ENCODE results near the gene MRPL24. TPM values are rescaled to one million over a fixed set of nuclear protein-coding genes. Genes with fewer than 3 reads are reported as not detected.

Gene MRPL24
- total and polyA plus RNA-seq, 8 donors, result 42.8 to 62.2 (median 55.4) TPM

DNA sequence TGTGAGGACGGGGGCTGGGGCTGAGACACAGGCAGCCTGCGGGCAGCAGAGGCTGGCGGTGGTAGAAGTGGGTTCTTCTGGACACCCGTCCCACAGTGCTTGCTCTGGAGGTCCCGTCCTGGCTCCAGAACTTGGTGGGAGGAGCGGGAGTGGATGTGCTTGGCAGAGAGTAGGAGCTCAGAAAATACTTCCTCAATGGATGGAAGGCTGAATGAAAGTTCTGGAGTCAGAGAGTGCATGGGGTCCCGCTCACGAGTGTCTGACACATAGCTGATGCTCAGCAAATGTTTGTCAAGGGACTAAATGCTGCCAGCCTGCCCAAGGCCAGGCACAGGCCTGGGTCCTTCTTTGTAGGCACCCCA is 50.2 kb downstream of the MRPL24 start:
- intact Hi-C loops (cut with DNase I), result no loop called here
- Histone ChIP-seq H3K27me3 (peaks cover 0 to 93% of the 10 kb centered on the region in 2 donors), H3K4me1 (peaks cover 12 to 22% of the 10 kb centered on the region in 2 donors), H3K4me3 (no peak overlapping the region), H3K27ac (no peak overlapping the region), H3K36me3 (no peaks in the 10 kb centered on the region), H3K9me3 (no peaks in the 10 kb centered on the region)
- ATAC-seq (no peak), DNase-seq (peak in 1 of 4 donors; percentile 32)
- no peak for TF ChIP-seq CTCF (IDR thresholded peaks at IDR 0.05)

DNA sequence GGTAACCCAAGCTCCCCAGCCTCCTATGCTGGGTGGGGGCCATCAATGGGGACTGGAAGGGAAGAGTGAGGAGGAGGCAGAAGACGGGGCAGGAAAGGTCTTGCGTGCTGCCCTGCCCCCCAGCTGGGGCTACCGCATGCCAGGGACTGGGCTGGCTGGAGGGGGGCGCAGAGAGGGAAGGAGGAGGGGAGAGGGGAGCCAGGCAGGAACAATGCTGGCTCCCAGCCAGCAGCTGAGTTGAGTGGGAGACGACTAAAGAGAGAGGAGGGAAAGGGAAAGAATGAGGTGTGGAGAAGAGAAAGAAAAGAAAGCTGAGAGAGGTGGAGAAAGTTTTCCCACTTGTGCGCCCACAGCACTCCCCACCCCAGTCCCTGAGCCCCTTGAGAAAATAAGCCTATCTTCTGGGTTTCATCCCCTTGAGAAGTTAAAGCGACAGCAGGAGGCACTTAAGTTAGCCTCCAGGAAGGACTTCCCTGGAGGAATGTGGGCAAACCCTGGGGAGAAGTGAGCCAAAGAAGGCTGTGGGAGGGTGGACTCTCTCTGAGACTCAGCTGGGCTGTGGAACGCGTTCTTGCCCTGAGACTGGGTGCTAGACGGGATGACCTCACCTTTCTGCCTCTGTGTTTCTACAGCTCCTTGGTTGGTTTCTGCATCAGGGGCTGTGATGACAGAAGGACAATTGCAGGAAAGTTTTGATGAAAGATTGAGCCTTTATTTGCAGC is 50.8 kb downstream of the MRPL24 start:
- H3K27me3 ChIP-seq, result peaks cover 0 to 98% of the 10 kb centered on the region in 2 donors
- ATAC-seq, result no peak
- peak in 1 of 4 donors; percentile 66 for DNase-seq
- no peaks in the 10 kb centered on the region for H3K9me3 ChIP-seq
- H3K36me3 ChIP-seq, result no peaks in the 10 kb centered on the region
- no peak overlapping the region for H3K4me3 ChIP-seq
- TF ChIP-seq CTCF (IDR thresholded peaks at IDR 0.05), result no peak
- intact Hi-C loops (cut with DNase I), result loop anchor here in 1 of 2 donors (2.0 kb wide), 1 partner anchor 35 kb away; no protein-coding TSS in a partner anchor
- no peak overlapping the region for H3K27ac ChIP-seq
- H3K4me1 ChIP-seq, result peaks cover 12 to 22% of the 10 kb centered on the region in 2 donors

GRCh38 chr1:156689035-156689952 is 51.6 kb downstream of the MRPL24 start:
- Histone ChIP-seq H3K4me3 (no peak overlapping the region), H3K27me3 (peaks cover 0 to 99% of the 10 kb centered on the region in 2 donors), H3K9me3 (no peaks in the 10 kb centered on the region), H3K36me3 (no peaks in the 10 kb centered on the region), H3K4me1 (peaks cover 12 to 22% of the 10 kb centered on the region in 2 donors), H3K27ac (no peak overlapping the region)
- TF ChIP-seq CTCF (IDR thresholded peaks at IDR 0.05), result peak; percentile 95 to 96
- peak; percentile 73 to 90 (median 84) for DNase-seq
- intact Hi-C loops (cut with DNase I), result loop anchor here in 1 of 2 donors (2.0 kb wide), 1 partner anchor 36 kb away; no protein-coding TSS in a partner anchor
- ATAC-seq, result peak; percentile 84

Other genes with a start within 250 kb of the MRPL24 start
- 10 to 100 TPM; 45.4 to 52.8 TPM for gene MEF2D, start 240.3 kb downstream of the MRPL24 start, total RNA-seq
- 10 to 100 TPM; 23.8 to 37.5 (median 29.7) TPM for gene MEF2D, start 240.3 kb downstream of the MRPL24 start, polyA plus RNA-seq (ENCODE audit: insufficient read length in 6 of 6)
- 10 to 100 TPM in 1 of 2 donors, 1 to 10 TPM in 1; 2.8 to 10.3 TPM for gene IQGAP3, start 168.5 kb downstream of the MRPL24 start, total RNA-seq
- 10 to 100 TPM; 10.2 to 26.7 (median 15.8) TPM for gene IQGAP3, start 168.5 kb downstream of the MRPL24 start, polyA plus RNA-seq (ENCODE audit: insufficient read length in 6 of 6)
- gene TTC24, start 161.4 kb downstream of the MRPL24 start, total RNA-seq, result not detected
- gene TTC24, start 161.4 kb downstream of the MRPL24 start, polyA plus RNA-seq (ENCODE audit: insufficient read length in 6 of 6), result under 1 TPM in 4 of 6 donors, not detected in 2; 0.07 to 0.34 (median 0.16) TPM
- gene NAXE, start 149.3 kb downstream of the MRPL24 start, total RNA-seq, result 10 to 100 TPM; 77.6 to 81.6 TPM
- gene NAXE, start 149.3 kb downstream of the MRPL24 start, polyA plus RNA-seq (ENCODE audit: insufficient read length in 6 of 6), result 10 to 100 TPM; 49.2 to 60.4 (median 51.5) TPM
- gene GPATCH4, start 139.6 kb downstream of the MRPL24 start, total RNA-seq, result 10 to 100 TPM; 16.1 to 29.1 TPM
- gene GPATCH4, start 139.6 kb downstream of the MRPL24 start, polyA plus RNA-seq (ENCODE audit: insufficient read length in 6 of 6), result 10 to 100 TPM; 26.9 to 35.1 (median 29.0) TPM
- under 1 TPM in 1 of 2 donors, not detected in 1; 0.18 TPM for gene HAPLN2, start 121.7 kb downstream of the MRPL24 start, total RNA-seq
- under 1 TPM; 0.15 to 0.50 (median 0.33) TPM for gene HAPLN2, start 121.7 kb downstream of the MRPL24 start, polyA plus RNA-seq (ENCODE audit: insufficient read length in 6 of 6)
- under 1 TPM; 0.34 to 0.35 TPM for gene BCAN, start 99.0 kb downstream of the MRPL24 start, total RNA-seq
- under 1 TPM; 0.34 to 0.87 (median 0.75) TPM for gene BCAN, start 99.0 kb downstream of the MRPL24 start, polyA plus RNA-seq (ENCODE audit: insufficient read length in 6 of 6)
- gene NES, start 63.7 kb downstream of the MRPL24 start, total RNA-seq, result 10 to 100 TPM; 56.9 to 58.5 TPM
- 10 to 100 TPM; 54.9 to 84.0 (median 71.8) TPM for gene NES, start 63.7 kb downstream of the MRPL24 start, polyA plus RNA-seq (ENCODE audit: insufficient read length in 6 of 6)
- gene CRABP2, start 35.5 kb downstream of the MRPL24 start, total RNA-seq, result 10 to 100 TPM in 1 of 2 donors, 1 to 10 TPM in 1; 2.7 to 23.3 TPM
- 100 to 1,000 TPM in 4 of 6 donors, 10 to 100 TPM in 2; 79.4 to 154 (median 109) TPM for gene CRABP2, start 35.5 kb downstream of the MRPL24 start, polyA plus RNA-seq (ENCODE audit: insufficient read length in 6 of 6)
- gene METTL25B, start 12.6 kb downstream of the MRPL24 start, total RNA-seq, result 10 to 100 TPM; 30.6 to 35.3 TPM
- 10 to 100 TPM; 32.6 to 41.7 (median 35.9) TPM for gene METTL25B, start 12.6 kb downstream of the MRPL24 start, polyA plus RNA-seq (ENCODE audit: insufficient read length in 6 of 6)
- 10 to 100 TPM; 18.3 to 30.8 TPM for gene ISG20L2, start 12.3 kb downstream of the MRPL24 start, total RNA-seq
- 10 to 100 TPM; 36.9 to 45.9 (median 43.4) TPM for gene ISG20L2, start 12.3 kb downstream of the MRPL24 start, polyA plus RNA-seq (ENCODE audit: insufficient read length in 6 of 6)
- gene HDGF, start 10.6 kb upstream of the MRPL24 start, total RNA-seq, result 100 to 1,000 TPM; 139 to 207 TPM
- 100 to 1,000 TPM; 212 to 260 (median 239) TPM for gene HDGF, start 10.6 kb upstream of the MRPL24 start, polyA plus RNA-seq (ENCODE audit: insufficient read length in 6 of 6)
- gene PRCC, start 26.4 kb upstream of the MRPL24 start, total RNA-seq, result 10 to 100 TPM; 40.7 to 56.2 TPM
- gene PRCC, start 26.4 kb upstream of the MRPL24 start, polyA plus RNA-seq (ENCODE audit: insufficient read length in 6 of 6), result 100 to 1,000 TPM in 1 of 6 donors, 10 to 100 TPM in 5; 94.5 to 106 (median 97.4) TPM
- 1 to 10 TPM; 1.7 to 4.4 TPM for gene SH2D2A, start 75.8 kb upstream of the MRPL24 start, total RNA-seq
- under 1 TPM; 0.36 to 0.85 (median 0.63) TPM for gene SH2D2A, start 75.8 kb upstream of the MRPL24 start, polyA plus RNA-seq (ENCODE audit: insufficient read length in 6 of 6)
- gene INSRR, start 118.0 kb upstream of the MRPL24 start, total RNA-seq, result not detected
- gene INSRR, start 118.0 kb upstream of the MRPL24 start, polyA plus RNA-seq (ENCODE audit: insufficient read length in 6 of 6), result under 1 TPM in 4 of 6 donors, not detected in 2; 0.03 to 0.06 (median 0.04) TPM
- under 1 TPM; 0.47 to 0.97 TPM for gene NTRK1, start 119.8 kb upstream of the MRPL24 start, total RNA-seq
- under 1 TPM in 5 of 6 donors, not detected in 1; 0.15 to 0.41 (median 0.27) TPM for gene NTRK1, start 119.8 kb upstream of the MRPL24 start, polyA plus RNA-seq (ENCODE audit: insufficient read length in 6 of 6)
- 10 to 100 TPM; 10.6 to 12.3 TPM for gene PEAR1, start 152.6 kb upstream of the MRPL24 start, total RNA-seq
- gene PEAR1, start 152.6 kb upstream of the MRPL24 start, polyA plus RNA-seq (ENCODE audit: insufficient read length in 6 of 6), result 10 to 100 TPM; 25.7 to 30.1 (median 29.4) TPM
- 1 to 10 TPM in 1 of 2 donors, under 1 TPM in 1; 0.38 to 3.5 TPM for gene LRRC71, start 179.5 kb upstream of the MRPL24 start, total RNA-seq
- 1 to 10 TPM; 1.1 to 5.5 (median 3.1) TPM for gene LRRC71, start 179.5 kb upstream of the MRPL24 start, polyA plus RNA-seq (ENCODE audit: insufficient read length in 6 of 6)